HFF-Myc (cell line): ENCODE results near the gene PDE6C.

ENCODE experiments used
- DNase-seq: peaks from one replicate; pipeline ENCODE4 v3.0.0-alpha.2; 2011; ENCODE audit warnings: low read depth; ENCODE audit errors: extremely low read depth
- H3K4me3 ChIP-seq: replicated peaks from 2 replicates; pipeline ENCODE4 v1.5.1; 2011; ENCODE audit warnings: low read depth, mild to moderate bottlenecking, control low read depth, low read length
- CTCF ChIP-seq: IDR thresholded peaks from 2 replicates; pipeline ENCODE4 v1.5.1; 2012; ENCODE audit warnings: mild to moderate bottlenecking, low read depth, low read length, control low read depth; ENCODE audit errors: missing control alignments

Gene PDE6C

DNA sequence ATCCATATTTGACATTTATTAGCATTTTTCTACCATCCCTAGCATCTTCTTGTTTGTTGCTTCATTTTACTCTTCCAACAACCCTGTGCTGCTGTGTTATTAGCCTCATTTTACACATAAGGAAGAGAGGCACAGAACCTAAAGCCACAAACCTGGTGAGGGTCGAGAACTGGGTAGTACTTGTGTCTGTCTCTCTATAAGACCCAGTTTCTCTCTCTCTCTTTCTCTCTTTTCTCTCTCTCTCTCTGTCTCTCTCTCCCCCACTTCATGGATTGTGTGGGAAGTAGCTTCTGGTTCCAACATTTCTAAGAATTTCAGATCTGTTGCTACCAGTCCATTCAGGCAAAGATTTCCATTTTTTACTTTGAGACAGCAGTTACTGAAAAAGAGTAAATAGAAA is 91.5 kb downstream of the PDE6C start:
- H3K4me3 ChIP-seq, result no peak overlapping the region
- no peak for TF ChIP-seq CTCF
- DNase-seq, result no peak

DNA sequence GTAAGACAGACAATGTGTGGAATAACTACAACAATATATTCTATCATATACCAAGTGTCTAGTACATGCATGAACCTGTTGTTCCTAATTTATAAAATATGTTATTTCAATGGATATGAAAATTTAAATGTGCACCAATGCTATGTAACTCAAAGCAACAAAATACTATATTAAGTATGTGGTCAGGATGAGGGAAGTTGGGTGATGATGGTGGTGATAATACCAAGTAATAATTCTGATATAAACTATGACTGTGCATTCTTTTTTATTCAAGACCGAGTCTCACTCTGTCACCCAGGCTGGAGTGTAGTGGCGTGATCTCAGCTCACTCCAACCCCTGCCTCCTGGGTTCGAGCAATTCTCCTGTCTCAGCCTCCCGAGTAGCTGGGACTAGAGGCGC is 92.1 kb downstream of the PDE6C start:
- no peak overlapping the region for H3K4me3 ChIP-seq
- DNase-seq, result no peak
- TF ChIP-seq CTCF, result no peak

DNA sequence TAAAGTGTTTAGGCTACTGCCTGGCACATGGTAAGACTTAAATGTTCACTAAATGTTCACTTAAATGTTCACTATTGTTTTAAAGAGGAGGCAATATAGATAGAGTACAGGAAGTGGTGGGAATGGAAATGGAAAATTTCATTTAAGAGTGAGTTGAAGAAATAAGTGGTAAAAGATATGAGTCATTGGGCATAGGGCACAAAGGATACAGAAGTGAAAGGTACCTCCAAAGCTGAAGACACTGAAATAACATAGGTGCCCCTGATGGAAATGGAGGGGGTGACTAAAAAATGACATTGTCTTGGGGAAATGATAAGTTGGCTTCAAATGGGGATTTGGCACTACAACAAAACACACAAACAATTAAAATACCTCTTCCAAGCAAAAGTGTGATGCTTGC is 95.3 kb downstream of the PDE6C start:
- no peak overlapping the region for H3K4me3 ChIP-seq
- TF ChIP-seq CTCF, result no peak
- no peak for DNase-seq

DNA sequence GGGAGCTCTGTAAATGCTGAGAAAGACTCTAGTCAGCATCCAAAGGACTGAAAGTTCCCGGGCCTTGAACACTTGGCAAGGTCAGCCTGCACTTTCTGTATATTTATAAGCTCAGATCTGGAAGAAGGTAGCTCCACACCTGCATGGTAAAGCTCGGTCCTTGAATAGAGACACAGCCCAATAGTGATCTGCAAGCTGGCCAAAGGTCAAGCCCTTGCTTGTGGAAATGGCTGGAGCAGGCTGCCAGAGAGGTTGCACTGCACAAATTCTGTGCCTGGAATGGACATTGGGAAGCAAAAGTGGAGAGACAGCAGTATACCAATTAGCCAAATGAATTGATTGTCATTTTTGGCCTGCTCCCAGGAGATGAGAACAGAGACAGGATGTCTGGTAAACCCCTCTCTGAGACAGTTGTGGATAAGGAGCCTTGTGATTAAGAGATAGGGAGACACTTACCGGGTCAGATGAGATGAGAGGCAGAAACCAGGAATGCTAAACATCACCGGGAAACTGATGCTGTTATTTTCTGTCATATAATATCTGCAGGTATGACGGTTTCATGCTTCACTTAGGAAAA is 98.1 kb downstream of the PDE6C start:
- no peak overlapping the region for H3K4me3 ChIP-seq
- no peak for TF ChIP-seq CTCF
- no peak for DNase-seq

DNA sequence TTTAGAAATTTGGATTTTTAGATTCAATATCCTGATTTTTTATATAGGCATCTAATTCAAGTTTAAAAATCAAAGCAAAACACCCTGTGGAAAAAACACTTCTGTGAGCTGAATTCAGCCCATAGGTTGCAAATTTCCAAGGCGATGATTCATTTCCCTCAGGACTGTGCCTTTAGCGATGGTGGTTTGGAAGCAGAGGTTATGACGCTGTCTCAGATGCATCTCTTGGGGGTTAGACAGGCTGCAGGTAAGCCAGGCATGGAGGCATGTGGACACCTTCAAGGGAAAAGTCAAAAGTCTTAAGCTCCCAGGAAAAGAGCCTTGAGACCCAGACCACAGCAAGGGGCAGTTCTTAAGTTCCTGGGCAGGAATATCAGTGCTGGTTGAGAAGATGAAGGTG is 99.6 kb downstream of the PDE6C start:
- DNase-seq, result no peak
- no peak for TF ChIP-seq CTCF

DNA sequence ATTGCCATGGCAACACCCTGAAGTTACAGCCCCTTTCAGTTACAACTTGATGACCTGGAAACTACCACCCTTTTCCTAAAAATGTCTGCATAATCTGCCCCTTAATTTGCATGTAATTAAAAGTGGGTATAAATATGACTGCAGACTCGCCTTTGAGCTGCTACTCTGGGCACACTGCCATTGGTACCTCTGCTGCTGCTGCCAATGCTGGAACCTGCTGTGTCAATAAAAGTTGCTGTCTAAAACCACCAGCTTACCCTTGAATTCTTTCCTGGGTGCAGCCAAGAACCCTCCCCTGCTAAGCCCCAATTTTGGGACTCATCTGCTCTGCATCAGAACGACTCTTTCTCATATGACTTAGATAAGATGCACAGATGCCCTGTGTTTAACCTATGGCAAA is 100.3 kb downstream of the PDE6C start:
- TF ChIP-seq CTCF, result no peak
- H3K4me3 ChIP-seq, result no peak overlapping the region
- no peak for DNase-seq

More for the DNA sequence above, 99.6 kb downstream of the PDE6C start:
- no peak overlapping the region for H3K4me3 ChIP-seq

DNA sequence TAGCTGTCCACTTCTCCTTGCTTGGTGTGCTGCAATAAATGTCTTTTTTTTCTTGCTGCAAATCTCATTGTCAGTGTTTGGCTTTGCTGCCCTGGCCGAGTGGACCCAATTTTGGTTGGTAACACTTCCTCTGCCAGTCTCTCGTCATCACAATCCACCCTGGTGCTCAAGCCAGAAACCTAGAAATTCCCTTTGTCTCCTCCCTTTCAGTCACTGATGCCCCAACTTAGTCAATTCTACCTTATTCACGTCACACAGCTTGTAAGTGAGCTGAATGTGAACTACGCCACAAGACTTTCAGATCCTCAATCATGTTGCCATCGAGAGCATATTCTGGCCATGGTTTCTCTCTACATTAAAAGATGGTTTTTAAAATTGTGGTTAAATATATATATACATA is 103.0 kb downstream of the PDE6C start:
- DNase-seq, result no peak
- no peak overlapping the region for H3K4me3 ChIP-seq
- no peak for TF ChIP-seq CTCF
